K562 (cell line): ENCODE measurements around the gene KLRD1. TPM values are rescaled to one million over a fixed set of nuclear protein-coding genes. Genes with fewer than 3 reads are reported as not detected.
A peak's percentile ranks its signal among the peaks of the same experiment; 100 is the strongest.

Experiments used
- BHLHE40 ChIP-seq: IDR thresholded peaks from 2 replicates; pipeline ENCODE4 v1.6.1; 2011; ENCODE audit warnings: low read length, improper control_type of control experiment
- HNRNPLL ChIP-seq: fragments of 200-400 bp; formaldehyde crosslinking; IDR thresholded peaks from 2 replicates; pipeline ENCODE4 v1.6.1; 2017; ENCODE audit warnings: low read length, low read depth, mild to moderate bottlenecking; ENCODE audit not compliant: poor library complexity, severe bottlenecking
- KDM1A ChIP-seq, 2 experiments: fragments of 450-650 bp; IDR thresholded peaks; 2 replicates each; pipeline ENCODE4 v1.6.1; 2016; ENCODE audit warnings: mild to moderate bottlenecking in 2 of 2
- KLF1 ChIP-seq: fragments of 450-650 bp; IDR thresholded peaks from 2 replicates; pipeline ENCODE4 v1.6.1; 2016; ENCODE audit warnings: missing genetic modification characterization, missing compliant biosample characterization
- MBD2 ChIP-seq: sonication (generic); IDR thresholded peaks from 2 replicates; pipeline ENCODE4 v1.6.1; 2016; ENCODE audit warnings: low read depth, borderline replicate concordance
- MCM5 ChIP-seq: fragments of 450-650 bp; IDR thresholded peaks from 2 replicates; pipeline ENCODE4 v1.6.1; 2016; ENCODE audit warnings: low read depth
- NR3C1 ChIP-seq: sonication (generic); formaldehyde crosslinking; IDR thresholded peaks from 2 replicates; pipeline ENCODE4 v1.8.1; 2022; ENCODE audit warnings: missing genetic modification reagents
- SOX6 ChIP-seq: fragments of 450-650 bp; IDR thresholded peaks from 2 replicates; pipeline ENCODE4 v1.6.1; 2014; ENCODE audit warnings: mild to moderate bottlenecking
- ZNF146 ChIP-seq: IDR thresholded peaks from one replicate; pipeline ENCODE4 v1.6.1; 2018; ENCODE audit warnings: missing compliant biosample characterization; ENCODE audit not compliant: unreplicated experiment
- polyA plus RNA-seq, 8 experiments: library from polyadenylated mRNA; depleted of rRNA in 4 of 8; stranded (reverse) in 5 of 8; unstranded in 3 of 8; fragments of >200 nt; fragmentation: Nextera tagmentation in 2 of 8; fragmentation: Illumina TruSeq in 1 of 8; extraction: Ambion mirVana in 2 of 8; extraction: Trizol in 1 of 8; gene quantifications; 2 replicates each; pipeline versions ENCODE4 v1.2.1 to v1.2.3, GENCODE V29; 2011 to 2014; ENCODE audit warnings: inconsistent platforms in 1 of 8, missing spikeins in 1 of 8
- total RNA-seq, 7 experiments: library from RNA; depleted of rRNA in 6 of 7; stranded (reverse); fragments of >200 nt in 6 of 7; fragmentation: Illumina TruSeq in 2 of 7; extraction: Trizol in 2 of 7; gene quantifications; 2 replicates each; pipeline versions ENCODE4 v1.2.1 to v1.2.3, GENCODE V29; 2011 to 2021; ENCODE audit warnings: low replicate concordance in 1 of 7
- TF ChIP-seq, protein P1 (sequence below): fragments of 450-650 bp; IDR thresholded peaks from 2 replicates; pipeline ENCODE4 v1.6.1; 2016; ENCODE audit warnings: mild to moderate bottlenecking, moderate library complexity
- TF ChIP-seq, protein P2 (sequence below): fragments of 250-450 bp; sonication (Bioruptor Pico); IDR thresholded peaks from 2 replicates; pipeline ENCODE4 v1.5.0; 2020; ENCODE audit warnings: mild to moderate bottlenecking

Gene KLRD1
- total and polyA plus RNA-seq, 9 of the 15 experiments (the other 6 are each of a cell fraction or from before 2014, with no cell fraction given): not detected

DNA sequence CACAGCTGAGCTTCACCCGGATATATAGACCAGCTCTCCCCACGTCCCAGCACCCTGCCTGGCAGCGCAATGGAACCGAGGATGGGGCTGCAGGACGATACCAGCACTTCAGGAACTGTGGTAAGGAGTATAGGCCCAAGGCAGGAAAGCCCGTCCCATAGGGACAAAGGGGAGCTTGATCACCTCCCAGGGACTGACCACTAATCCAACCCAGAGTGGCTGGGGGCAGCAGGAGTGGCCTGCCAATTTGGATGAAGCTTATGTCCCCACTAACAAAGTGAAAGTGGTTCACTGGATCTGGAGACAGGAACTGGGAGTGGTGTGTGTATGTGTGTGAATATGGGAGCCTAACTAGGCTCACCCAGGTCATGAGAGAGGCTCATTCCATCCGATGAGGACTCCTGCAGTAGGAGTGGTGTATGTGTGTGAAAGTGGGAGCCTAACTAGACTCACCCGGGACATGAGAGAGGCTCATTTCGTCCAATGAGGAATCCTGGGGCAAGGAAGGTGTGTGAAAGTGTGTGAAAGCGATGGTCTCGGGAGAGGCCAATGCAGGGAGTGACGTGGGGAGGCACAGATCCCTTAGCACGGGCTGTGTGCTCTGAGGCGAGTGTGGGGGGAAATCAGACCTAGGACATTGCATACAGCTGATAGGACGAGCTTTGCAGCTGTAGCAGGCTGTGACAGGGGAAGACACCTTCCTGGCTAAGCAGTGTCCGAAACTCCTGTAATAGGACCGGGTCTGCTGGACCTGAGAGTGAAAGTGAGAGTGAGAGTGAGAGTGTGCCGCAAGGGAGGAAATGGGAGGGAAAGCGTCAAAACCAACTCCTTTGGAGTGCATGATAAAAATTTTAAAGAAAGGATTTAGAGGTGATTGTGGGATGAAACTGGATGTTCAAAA is 56.5 kb downstream of the KLRD1 start (continued):
- TF ChIP-seq, protein P1, sequence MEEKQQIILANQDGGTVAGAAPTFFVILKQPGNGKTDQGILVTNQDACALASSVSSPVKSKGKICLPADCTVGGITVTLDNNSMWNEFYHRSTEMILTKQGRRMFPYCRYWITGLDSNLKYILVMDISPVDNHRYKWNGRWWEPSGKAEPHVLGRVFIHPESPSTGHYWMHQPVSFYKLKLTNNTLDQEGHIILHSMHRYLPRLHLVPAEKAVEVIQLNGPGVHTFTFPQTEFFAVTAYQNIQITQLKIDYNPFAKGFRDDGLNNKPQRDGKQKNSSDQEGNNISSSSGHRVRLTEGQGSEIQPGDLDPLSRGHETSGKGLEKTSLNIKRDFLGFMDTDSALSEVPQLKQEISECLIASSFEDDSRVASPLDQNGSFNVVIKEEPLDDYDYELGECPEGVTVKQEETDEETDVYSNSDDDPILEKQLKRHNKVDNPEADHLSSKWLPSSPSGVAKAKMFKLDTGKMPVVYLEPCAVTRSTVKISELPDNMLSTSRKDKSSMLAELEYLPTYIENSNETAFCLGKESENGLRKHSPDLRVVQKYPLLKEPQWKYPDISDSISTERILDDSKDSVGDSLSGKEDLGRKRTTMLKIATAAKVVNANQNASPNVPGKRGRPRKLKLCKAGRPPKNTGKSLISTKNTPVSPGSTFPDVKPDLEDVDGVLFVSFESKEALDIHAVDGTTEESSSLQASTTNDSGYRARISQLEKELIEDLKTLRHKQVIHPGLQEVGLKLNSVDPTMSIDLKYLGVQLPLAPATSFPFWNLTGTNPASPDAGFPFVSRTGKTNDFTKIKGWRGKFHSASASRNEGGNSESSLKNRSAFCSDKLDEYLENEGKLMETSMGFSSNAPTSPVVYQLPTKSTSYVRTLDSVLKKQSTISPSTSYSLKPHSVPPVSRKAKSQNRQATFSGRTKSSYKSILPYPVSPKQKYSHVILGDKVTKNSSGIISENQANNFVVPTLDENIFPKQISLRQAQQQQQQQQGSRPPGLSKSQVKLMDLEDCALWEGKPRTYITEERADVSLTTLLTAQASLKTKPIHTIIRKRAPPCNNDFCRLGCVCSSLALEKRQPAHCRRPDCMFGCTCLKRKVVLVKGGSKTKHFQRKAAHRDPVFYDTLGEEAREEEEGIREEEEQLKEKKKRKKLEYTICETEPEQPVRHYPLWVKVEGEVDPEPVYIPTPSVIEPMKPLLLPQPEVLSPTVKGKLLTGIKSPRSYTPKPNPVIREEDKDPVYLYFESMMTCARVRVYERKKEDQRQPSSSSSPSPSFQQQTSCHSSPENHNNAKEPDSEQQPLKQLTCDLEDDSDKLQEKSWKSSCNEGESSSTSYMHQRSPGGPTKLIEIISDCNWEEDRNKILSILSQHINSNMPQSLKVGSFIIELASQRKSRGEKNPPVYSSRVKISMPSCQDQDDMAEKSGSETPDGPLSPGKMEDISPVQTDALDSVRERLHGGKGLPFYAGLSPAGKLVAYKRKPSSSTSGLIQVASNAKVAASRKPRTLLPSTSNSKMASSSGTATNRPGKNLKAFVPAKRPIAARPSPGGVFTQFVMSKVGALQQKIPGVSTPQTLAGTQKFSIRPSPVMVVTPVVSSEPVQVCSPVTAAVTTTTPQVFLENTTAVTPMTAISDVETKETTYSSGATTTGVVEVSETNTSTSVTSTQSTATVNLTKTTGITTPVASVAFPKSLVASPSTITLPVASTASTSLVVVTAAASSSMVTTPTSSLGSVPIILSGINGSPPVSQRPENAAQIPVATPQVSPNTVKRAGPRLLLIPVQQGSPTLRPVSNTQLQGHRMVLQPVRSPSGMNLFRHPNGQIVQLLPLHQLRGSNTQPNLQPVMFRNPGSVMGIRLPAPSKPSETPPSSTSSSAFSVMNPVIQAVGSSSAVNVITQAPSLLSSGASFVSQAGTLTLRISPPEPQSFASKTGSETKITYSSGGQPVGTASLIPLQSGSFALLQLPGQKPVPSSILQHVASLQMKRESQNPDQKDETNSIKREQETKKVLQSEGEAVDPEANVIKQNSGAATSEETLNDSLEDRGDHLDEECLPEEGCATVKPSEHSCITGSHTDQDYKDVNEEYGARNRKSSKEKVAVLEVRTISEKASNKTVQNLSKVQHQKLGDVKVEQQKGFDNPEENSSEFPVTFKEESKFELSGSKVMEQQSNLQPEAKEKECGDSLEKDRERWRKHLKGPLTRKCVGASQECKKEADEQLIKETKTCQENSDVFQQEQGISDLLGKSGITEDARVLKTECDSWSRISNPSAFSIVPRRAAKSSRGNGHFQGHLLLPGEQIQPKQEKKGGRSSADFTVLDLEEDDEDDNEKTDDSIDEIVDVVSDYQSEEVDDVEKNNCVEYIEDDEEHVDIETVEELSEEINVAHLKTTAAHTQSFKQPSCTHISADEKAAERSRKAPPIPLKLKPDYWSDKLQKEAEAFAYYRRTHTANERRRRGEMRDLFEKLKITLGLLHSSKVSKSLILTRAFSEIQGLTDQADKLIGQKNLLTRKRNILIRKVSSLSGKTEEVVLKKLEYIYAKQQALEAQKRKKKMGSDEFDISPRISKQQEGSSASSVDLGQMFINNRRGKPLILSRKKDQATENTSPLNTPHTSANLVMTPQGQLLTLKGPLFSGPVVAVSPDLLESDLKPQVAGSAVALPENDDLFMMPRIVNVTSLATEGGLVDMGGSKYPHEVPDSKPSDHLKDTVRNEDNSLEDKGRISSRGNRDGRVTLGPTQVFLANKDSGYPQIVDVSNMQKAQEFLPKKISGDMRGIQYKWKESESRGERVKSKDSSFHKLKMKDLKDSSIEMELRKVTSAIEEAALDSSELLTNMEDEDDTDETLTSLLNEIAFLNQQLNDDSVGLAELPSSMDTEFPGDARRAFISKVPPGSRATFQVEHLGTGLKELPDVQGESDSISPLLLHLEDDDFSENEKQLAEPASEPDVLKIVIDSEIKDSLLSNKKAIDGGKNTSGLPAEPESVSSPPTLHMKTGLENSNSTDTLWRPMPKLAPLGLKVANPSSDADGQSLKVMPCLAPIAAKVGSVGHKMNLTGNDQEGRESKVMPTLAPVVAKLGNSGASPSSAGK: 0 out of 2 replicates have a peak, but pooled peaks have one; percentile 33
- TF ChIP-seq KDM1A (IDR thresholded peaks at IDR 0.05) (no peak), SOX6 (no peak), KLF1 (tag) (no peak), BHLHE40 (peak; percentile 38; the same call in 1 of the 2 replicates), MBD2 (no peak), HNRNPLL (no peak), MCM5 (no peak), NR3C1 (CRISPR knock-in tag) (no peak), ZNF146 (CRISPR knock-in tag) (no peak)
- TF ChIP-seq, protein P2, sequence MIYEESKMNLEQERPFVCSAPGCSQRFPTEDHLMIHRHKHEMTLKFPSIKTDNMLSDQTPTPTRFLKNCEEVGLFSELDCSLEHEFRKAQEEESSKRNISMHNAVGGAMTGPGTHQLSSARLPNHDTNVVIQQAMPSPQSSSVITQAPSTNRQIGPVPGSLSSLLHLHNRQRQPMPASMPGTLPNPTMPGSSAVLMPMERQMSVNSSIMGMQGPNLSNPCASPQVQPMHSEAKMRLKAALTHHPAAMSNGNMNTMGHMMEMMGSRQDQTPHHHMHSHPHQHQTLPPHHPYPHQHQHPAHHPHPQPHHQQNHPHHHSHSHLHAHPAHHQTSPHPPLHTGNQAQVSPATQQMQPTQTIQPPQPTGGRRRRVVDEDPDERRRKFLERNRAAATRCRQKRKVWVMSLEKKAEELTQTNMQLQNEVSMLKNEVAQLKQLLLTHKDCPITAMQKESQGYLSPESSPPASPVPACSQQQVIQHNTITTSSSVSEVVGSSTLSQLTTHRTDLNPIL (CRISPR knock-in tag): no peak
